ENCODE results near the gene GLRA3.
"Not testable (repeated sequence)": the region's sequence is repeated elsewhere in the genome, so short reads cannot be mapped to it uniquely, and the experiment has no call there.

GLRA3 gene

DNA sequence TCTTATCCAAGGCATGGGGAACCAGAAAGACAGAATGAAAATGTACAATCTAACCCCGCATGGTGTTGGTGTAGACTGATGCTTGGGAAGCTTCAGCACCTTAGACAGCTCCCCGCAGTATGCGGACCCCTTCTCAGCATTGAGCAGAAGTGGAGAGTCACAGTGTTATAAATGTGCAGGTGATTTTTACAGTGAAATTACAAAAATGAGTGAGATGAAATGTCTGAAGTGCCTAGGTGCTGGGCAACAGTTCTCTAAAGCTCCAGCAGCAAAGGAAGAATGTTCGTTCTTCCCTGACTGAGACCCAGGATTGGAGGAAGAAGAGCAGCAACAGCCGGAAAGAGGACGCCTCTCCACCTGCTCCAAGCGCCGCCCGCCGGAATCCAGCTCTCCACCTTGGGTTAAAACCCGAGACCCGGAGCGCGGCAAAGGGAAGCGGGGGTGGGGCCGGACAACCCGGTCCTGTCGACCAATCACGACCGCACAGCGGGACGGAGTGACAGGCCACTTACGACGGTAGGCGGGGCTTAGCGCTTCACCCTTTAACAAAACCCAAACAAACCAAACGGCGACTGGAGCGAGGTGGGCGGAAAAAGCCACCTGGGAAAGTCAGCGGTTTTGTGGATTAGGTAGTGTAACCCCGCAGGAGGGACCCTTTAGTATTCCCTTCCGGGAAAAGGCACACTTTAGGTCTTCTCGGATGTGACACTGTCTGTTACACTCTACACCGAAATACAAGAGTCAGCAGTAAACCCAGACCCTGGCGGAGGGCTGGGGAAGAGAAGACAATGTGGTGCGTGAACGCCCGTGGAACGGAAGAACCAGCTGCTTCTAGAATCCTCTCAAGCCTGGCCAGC lies at the start of gene GLRA3:
GLRA3 (minus strand) TSS at position 403 of the 857 bp plus-strand sequence. CDS start 436 bp downstream, outside the sequence.
- DNase-seq (ENCODE audit: low spot score): peak; percentile 45

DNA sequence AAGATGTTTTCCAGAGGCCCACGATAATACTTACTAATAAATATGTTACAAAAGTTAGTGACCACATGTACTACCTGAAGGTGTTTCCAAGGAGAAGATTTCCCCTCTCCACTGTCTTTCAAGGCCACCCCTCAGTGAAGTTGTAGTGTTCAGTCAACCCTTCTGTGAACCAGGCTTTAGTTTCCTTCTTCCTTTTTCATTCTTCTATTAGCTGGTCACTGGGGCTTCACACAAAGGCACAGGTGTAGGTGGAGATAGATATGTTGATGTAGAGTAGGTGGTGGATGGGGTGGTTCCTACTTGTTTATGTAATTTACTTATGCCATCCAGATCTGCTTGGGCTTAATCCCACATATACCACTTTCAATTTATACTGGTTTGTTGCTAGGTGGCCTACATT lies 45.9 kb upstream of the GLRA3 start:
- no peak for DNase-seq (ENCODE audit: low spot score)

DNA sequence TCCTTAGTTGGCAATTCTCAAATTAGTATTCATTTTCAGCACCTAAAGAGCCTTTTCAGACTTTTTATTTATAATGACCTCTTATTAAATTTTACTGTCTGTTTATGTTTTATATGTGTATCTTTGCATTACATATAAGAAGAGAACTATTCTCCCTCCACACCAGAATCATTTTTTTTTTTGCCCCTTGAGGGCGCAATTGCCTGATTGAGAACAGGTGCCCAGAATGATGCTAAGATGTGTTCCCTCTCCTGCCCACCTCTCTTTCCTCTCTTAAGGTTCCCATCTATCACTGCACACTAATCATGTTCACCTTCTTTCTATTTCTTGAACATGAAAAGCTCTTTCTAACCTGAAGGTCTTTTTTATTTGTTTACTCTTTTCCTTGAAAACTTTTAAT lies 44.9 kb upstream of the GLRA3 start:
- no peak for DNase-seq (ENCODE audit: low spot score)

DNA sequence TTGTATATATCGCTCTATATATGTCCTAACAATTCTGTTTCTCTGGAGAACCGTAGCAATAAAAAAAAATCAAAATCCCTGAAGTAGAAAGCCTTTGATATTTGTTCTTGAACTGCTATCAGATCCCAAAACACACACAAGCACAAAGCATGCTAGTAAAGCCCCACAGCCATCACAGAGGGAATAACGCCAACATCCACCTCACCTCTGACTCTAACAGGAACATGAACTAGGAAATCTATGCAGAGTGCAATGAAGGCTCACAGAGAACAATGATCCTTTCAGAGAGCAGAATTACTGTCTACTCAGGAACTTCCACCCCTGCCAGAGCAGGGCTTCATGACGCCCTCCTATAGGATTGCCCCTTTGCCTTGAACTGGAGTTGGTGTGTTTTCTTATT lies 44.1 kb upstream of the GLRA3 start:
- DNase-seq (ENCODE audit: low spot score): not testable (repeated sequence)

DNA sequence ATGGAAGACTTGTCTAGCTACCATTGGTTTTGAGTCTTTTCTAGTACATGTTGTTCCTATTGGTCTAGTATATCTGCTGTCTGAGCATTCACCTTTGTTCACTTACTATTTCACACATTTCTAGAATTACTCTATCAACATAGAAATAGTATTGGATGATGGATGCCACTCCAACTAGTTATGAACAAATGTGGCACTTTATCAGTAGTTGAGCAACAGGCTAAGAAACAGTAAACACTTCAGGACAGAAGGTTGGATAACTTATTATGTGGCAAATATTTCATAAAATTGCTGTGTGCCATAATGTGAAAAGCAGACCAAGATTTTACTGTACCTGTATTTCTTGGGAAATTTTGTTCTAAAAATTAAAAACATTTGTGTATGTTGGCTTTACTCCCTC lies 42.4 kb upstream of the GLRA3 start:
- DNase-seq (ENCODE audit: low spot score): no peak

DNA sequence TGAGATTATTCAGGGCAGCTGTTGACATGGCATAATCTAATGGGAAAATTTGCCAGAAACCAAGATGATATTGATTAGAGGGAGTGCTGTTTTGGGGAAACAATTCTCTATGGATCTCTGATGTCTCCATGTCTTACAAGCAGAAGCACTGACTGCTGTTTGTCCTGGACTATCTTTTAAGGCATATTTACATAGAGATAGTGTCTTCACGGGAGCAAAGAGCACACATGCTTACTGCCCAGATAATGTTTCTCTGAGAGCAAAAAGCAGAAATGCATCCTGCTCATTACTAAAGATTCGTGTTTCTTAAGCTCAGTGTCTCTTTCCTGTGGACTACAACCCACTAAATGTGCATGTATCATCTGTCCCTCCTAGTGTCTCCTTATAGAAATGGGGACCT lies 41.3 kb upstream of the GLRA3 start:
- DNase-seq (ENCODE audit: low spot score): no peak

DNA sequence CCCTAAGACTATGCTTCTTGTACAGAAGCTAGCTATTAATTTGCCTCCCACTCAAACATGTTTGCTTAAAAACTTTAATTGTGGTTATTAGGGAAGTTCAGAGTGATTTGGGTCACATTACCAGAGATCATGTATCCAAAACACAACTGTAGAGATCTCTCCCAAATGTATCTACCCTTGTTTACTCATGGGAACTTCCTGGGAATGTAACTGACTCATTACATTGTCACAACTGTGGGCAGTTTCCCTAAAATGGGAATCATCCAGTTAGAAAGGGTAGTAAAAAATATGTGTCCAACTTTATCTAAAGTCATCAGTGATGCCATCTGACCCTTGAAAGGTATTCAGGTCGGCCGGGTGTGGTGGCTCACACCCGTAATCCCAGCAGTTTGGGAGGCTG lies 40.3 kb upstream of the GLRA3 start:
- DNase-seq (ENCODE audit: low spot score): peak; percentile 8

DNA sequence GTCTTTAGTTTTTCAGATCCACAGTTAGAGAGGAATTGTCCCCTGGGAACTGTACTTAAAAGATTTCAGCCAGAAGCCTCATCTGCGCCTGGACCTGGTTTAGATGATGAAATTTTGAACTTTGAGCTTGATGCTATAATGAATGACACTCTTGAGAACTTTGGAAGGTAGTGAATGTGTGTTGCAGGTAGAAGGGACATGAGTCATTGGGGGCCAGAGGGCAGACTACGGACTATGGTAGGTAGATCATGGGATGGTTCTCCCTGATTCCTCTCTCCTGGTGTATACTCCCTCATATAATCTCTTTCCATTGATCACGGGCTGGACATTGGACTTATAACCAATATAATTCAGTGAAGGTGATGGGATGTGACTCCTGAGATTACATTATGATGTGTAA lies 38.9 kb upstream of the GLRA3 start:
- DNase-seq (ENCODE audit: low spot score): no peak

DNA sequence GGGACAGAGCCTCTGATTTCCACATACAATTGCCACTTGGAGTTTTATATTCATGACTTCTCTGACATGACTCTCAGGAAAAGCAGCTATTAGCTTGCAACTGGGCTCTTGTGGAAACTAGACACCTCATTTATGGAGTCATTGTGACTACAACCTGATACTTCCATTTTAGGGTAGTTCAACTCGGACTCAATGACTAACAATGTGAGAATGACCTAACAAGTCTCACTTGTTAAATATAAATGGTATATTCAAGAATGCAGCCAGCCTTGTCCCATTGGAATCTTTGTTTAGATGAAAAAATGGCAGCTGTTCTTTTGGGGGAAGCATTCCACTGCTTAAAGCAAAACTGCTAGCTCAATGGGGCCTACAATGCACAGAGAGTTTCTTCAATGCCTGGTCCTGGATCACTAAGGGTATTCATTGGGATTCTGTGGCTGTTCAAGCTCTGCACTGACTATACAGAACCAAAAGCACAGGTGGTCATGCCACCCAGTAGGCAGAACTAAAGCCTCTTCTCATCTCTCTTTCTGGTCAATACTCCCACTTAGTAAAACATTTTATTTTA lies 36.5 kb upstream of the GLRA3 start:
- DNase-seq (ENCODE audit: low spot score): peak; percentile 13

DNA sequence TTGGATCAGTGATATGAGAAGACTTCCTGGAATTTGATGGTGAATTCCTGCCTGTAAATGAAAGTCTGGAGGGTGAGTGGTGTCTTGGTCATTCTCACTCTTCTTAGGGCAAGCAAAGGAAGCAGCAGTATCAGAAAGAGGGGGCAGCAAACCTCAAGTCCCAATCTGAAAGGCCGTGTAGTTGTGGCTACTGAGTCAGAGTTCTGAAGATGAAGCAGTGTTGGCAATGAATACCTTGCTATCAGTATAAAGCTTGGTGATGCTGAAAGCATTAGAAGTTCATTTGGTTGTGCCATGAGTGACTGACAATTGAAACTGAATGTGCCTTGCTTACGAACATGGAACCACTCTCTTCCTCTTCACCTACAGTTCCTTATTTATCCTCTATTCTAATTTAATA lies 35.0 kb upstream of the GLRA3 start:
- no peak for DNase-seq (ENCODE audit: low spot score)

DNA sequence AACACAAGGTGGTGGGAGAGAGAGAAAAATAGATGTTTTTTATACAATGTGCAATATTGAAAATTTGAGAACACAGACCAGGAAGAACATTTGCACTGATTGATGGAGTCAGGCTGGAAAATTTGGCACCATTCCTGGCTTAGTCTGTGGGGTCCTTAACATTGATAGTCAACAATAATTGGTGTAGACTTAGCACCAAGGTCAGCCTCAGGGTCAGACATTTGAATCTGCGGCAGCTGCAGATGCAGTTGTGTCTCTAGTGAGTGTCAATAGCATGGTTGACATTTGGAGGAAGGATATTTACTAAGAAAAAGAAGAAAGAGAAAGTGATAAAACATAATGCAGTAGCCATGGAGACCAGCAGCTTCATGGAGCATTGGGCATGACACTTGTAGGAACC lies 31.5 kb upstream of the GLRA3 start:
- no peak for DNase-seq (ENCODE audit: low spot score)

DNA sequence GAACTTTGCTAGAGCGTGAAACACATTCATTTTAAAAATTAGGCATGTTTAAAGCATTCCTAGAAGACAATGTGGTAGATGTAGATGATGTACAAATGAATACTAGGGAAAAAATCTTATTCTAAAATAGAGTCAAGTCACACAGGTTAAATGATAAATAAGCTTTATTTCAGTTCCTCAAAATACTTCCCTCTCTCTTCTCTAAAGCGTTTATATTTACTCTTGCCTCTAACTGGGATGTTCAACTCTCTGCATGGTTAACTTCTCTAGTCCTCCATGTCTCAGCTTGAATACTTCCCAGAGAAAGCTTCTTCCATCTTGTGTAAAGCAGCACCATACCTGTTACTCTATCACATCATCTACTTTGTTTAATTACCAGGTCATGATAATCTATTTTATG lies 30.9 kb upstream of the GLRA3 start:
- no peak for DNase-seq (ENCODE audit: low spot score)

DNA sequence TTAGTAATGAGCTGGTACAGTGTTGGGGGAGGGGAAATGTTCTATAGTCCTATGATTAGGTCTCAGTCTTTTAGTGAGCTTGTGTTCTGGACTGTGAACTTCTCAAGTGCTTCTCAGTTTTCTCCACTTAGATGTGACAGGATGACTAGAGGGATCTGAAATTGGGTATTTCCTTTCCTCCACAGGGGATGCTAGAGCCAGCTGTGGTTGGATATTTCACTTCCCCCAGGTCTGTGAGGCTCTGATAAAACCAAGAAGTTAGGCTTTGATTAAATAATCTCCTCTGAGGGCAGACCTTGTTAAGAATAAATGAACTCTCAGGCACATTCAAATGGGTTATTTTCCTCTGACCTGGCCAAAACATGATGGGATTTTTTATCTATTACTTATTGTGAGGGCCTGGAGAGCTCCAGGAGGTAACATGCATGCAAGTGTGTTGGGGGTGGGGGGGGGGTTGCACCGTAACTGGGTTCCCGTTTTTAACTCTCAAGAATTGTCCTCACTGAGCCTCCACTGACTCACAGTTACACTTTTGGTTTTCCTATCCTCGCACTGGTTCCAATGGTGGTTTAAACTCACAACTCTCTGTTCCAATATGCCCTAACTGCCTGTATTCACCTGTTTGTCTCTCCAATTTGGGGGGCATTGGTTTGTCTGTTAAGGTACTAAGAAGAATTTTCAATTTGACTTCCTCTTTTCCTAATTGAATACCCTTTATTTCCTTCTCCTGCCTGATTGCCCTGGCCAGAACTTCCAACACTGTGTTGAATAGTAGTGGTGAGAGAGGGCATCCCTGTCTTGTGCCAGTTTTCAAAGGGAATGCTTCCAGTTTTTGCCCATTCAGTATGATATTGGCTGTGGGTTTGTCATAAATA lies 28.1 kb upstream of the GLRA3 start:
- no peak for DNase-seq (ENCODE audit: low spot score)

DNA sequence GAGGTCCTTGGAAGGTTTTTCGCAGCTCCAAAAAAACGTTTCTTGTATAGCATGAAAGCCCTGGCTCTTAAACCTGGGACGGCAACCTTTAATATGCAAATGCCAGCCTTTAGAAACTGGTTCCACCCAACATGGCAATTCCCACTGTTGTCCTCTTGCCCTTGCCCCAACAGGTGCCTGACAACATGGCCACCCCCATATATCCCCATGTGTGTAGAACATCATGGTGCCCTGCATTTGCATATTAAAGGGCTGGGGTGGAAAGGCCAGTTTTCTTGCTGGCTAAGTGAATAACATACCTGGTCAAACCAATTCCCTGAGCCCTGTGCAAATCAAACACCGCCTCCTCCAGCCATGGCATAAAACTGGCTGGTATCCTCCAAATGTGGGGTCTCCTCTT lies 26.0 kb upstream of the GLRA3 start:
- DNase-seq (ENCODE audit: low spot score): no peak

DNA sequence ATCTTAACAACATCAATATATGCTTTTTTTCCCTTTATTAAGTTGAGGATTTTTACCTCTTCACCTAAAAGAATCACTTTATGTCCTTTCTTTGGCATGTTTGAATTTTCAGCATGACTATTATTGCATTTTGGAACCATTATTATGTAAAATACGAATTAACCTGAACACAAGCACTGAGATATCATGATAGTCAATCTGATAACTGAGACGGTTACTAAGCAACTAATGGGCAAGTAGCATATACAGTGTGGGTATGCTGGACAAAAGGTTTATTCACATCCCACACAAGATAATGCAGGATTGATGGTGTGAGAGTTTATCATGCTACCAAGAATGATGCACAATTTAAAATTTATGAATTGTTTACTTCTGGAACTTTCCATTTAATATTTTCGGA lies 24.6 kb upstream of the GLRA3 start:
- no peak for DNase-seq (ENCODE audit: low spot score)

DNA sequence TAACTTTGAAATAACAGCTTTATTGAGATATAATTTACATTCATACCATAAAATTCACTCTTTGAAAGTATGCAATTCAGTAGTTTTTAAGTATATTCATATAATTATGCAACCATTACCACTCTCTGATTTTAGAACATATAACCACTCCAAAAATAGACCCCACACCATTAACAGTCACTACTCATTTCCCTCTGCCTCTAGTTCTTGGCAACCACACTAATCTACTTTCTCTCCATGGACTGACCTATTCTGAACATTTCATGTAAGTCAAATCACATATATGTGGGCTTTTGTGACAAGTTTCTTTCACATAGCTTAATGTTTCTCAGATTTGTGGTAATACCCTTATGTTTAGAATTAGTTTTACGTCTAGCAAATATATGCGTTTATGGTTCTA lies 19.5 kb upstream of the GLRA3 start:
- no peak for DNase-seq (ENCODE audit: low spot score)

DNA sequence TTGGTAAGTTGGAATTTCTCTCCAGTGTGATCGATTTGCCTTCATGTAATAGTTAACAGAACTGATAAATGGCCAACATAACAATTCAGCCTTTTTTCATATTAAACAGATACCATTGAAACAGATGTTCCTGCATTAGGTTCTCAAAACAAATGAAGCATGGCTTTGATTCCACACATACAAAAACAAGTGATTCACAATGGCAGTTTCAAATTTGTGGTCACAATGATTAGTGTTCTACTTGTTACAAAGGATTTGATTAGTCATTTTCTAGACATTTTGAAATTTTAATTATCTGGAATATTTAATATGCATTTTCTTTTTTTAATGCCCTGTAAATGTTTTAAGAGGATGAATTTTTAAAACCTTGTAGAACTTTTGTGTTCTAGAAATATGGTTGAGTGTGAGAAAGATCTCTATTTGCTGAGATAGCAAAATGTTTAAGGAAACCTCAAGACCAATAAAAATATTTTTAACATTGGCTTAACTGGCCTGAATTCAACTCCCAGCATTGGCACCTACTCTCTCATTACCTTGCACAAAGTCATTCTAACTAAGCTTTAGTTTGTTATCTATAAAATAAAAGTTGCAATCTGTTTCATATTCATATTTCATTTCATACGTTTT lies 18.9 kb upstream of the GLRA3 start:
- DNase-seq (ENCODE audit: low spot score): no peak

DNA sequence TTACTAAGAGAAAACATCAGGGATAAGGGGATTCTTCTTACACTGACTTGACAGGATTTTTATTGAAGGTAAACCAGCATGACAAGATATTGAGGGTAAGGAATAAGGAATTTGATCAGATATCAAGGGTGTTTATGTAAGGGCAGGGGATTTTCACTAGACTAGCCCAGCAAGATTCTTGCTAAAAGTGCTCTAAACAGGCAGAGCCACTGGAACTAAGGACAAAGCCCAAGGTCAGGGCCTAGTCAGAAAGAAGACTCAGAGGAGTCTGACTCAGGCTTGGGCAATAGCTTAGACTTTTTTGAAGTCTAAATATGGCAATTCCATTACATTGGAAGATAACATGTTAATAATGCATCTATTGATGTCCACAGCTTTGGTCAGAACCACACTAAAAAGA lies 6.5 kb upstream of the GLRA3 start:
- DNase-seq (ENCODE audit: low spot score): no peak

DNA sequence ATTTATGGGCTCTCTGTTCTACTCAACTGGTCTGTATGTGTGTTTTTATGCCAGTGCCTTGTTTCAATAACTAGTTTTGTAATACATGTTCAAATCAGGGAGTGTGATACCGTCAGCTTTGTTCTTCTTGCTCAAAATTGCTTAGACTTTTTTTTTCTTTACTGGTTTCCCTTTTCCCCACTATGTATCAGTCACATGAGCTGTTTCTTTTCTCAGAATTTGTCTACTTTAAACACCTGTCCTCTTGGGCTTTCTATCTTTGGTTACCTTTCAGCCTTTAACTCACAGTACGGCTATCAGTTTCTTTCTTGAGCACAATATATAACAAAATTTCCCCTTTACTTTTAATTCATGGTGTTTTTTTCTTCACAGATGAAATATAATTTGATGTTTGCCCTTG lies 5.4 kb upstream of the GLRA3 start:
- no peak for DNase-seq (ENCODE audit: low spot score)

DNA sequence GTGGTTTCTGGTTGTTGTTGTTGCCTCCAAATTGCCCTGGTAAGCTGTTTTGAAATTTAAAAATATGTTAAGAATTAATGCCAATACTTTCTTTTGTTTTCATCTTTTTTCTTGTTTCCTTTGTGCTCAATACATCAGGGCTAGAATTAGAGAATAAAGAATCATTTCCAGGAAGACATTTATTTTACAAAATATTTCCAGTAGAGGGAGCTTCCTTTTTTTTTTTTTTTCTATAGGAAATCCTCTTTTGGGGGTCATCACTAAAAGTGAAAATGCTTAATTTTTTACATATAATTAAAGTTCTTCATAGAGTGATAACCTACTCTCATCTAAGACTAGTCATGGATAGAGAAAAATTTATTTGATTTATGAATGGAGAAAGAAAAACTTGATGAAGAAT lies 2.4 kb downstream of the GLRA3 start:
- no peak for DNase-seq (ENCODE audit: low spot score)

DNA sequence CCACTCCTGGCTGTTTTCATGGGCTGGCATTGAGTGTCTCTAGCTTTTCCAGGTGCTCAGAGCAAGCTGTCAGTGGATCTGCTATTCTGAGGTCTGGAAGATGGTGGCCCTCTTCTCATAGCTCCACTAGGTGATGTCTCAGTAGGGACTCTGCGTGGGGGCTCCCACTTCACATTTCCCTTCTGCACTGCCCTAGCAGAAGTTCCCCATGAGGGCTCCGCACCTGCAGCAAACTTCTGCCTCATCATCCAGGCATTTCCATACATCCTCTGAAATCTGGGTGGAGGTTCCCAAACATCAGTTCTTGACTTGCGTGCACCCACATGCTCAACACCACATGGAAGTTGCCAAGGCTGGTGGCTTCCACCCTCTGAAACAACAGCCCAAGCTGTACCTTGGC lies 13.8 kb downstream of the GLRA3 start:
- DNase-seq (ENCODE audit: low spot score): no peak

DNA sequence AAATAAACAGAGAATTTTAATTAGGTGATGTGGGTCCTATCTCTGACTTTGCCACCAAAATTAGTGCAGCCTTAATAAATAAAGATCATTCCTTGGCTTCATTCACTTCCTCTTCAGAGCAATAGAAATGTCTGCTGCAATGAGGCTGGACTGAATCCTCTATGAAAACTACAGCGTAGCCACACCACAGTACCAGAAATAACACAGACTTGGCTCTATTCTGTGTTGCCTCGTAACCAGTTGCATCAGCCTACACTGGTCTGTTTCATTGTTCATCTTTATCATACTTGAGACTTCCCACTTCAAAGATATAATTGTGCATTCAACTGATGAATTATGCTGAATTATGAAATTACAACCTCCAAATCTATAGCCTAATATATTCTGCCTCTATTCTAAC lies 15.8 kb downstream of the GLRA3 start:
- DNase-seq (ENCODE audit: low spot score): no peak

DNA sequence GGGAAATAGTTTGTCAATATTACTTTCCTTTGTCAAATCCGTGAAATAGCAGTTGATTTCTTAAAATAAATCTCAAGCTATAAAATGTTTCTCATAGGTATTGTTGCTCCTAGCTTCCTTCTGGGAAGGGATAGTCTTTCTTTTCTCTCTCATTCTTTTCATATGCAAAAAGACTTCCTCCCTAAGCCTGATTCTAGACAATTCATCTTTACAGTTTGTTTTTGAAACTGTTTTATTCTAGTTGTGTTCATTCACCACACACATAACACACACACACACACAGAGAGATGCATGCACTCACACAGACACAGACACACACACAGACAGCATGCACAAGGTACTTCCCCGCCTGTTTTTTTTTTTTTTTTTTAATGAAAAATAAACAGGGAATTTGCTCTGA lies 18.2 kb downstream of the GLRA3 start:
- DNase-seq (ENCODE audit: low spot score): no peak
